ENCODE data around the gene CDYL2.

GRCh38 chr16:80573700-80574120 lies 230.7 kb downstream of the CDYL2 start:
- TF ChIP-seq SNAI2 (CRISPR knock-in tag; IDR thresholded peaks at IDR 0.05) = no peak
- no peak for TF ChIP-seq ZFP30 (CRISPR knock-in tag; IDR thresholded peaks at IDR 0.05)

Measured in SK-N-SH treated with all-trans-retinoic acid at 6 μM for 48 hours (cell line).